PC-9 (cell line): ENCODE results near the gene CORIN.

Source experiments
- EZH2 ChIP-seq: fragments of 200-600 bp; sonication (generic); IDR thresholded peaks from 2 replicates; pipeline ENCODE4 v1.8.0; 2017; ENCODE audit warnings: antibody characterized with exemption, low read depth
- TF ChIP-seq, protein P1 (sequence below): fragments of 200-600 bp; sonication (generic); conservative IDR thresholded peaks from 2 replicates; pipeline ENCODE4 v1.6.1; 2017; ENCODE audit warnings: mixed run types, antibody characterized with exemption, mild to moderate bottlenecking, moderate library complexity

DNA sequence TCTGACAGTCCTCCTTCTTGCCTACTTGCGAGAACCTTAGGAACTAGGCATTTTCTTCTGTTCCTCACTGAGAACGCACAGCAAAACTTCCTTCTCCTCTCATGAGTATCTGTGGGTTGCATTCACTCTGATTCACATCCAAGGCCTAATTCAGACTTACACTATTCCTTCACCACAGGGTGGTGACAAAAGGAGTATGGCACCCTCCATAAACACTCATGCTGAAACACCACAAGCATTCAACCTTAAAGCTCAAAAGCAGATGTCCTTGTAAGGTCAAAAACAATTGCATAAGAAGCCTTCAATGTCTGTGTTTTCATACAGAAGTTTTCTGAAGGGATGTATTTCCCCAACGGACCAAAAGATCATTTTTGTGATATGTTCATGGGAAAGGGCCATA, 147.3 kb downstream of the CORIN start:
- TF ChIP-seq, protein P1, sequence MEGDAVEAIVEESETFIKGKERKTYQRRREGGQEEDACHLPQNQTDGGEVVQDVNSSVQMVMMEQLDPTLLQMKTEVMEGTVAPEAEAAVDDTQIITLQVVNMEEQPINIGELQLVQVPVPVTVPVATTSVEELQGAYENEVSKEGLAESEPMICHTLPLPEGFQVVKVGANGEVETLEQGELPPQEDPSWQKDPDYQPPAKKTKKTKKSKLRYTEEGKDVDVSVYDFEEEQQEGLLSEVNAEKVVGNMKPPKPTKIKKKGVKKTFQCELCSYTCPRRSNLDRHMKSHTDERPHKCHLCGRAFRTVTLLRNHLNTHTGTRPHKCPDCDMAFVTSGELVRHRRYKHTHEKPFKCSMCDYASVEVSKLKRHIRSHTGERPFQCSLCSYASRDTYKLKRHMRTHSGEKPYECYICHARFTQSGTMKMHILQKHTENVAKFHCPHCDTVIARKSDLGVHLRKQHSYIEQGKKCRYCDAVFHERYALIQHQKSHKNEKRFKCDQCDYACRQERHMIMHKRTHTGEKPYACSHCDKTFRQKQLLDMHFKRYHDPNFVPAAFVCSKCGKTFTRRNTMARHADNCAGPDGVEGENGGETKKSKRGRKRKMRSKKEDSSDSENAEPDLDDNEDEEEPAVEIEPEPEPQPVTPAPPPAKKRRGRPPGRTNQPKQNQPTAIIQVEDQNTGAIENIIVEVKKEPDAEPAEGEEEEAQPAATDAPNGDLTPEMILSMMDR = no peak
- TF ChIP-seq EZH2 = no peak
